NCI-H2107 treated with DMSO at 0.1 percent for 48 hours (cell line): Measurements from ENCODE around the gene RBP5.

ENCODE experiments used
- DNase-seq: peaks from one replicate; lab custom pipeline; 2025; ENCODE audit not compliant: unreplicated experiment; lab: John Stamatoyannopoulos, UW

RBP5 gene

GRCh38 chr12:7128681-7129286 is at the start of gene RBP5:
Gene RBP5, minus strand, starts transcription at chr12:7128889. Its CDS starts 114 bp downstream, at chr12:7128775.
- no peak for DNase-seq

GRCh38 chr12:7178481-7178880 is 49.8 kb upstream of the RBP5 start:
- DNase-seq, result no peak

- DNase-seq, result no peak
Observed at GRCh38 chr12:7176595-7176994, 47.9 kb upstream of the RBP5 start.

GRCh38 chr12:7175493-7175892 is 46.8 kb upstream of the RBP5 start:
- DNase-seq, result no peak

GRCh38 chr12:7171854-7172253 is 43.2 kb upstream of the RBP5 start:
- DNase-seq, result no peak

- DNase-seq, result no peak
Observed at GRCh38 chr12:7169951-7170350, 41.3 kb upstream of the RBP5 start.

GRCh38 chr12:7162691-7163114 is 34.0 kb upstream of the RBP5 start:
- peak; percentile 90 for DNase-seq

- no peak for DNase-seq
Observed at GRCh38 chr12:7161811-7162210, 33.1 kb upstream of the RBP5 start.

- DNase-seq, result no peak
Observed at GRCh38 chr12:7161327-7161726, 32.6 kb upstream of the RBP5 start.

GRCh38 chr12:7160183-7160582 is 31.5 kb upstream of the RBP5 start:
- no peak for DNase-seq

- DNase-seq, result no peak
Observed at GRCh38 chr12:7158781-7159609, 30.3 kb upstream of the RBP5 start.

GRCh38 chr12:7157391-7157790 is 28.7 kb upstream of the RBP5 start:
- DNase-seq, result no peak

- no peak for DNase-seq
Observed at GRCh38 chr12:7156259-7157197, 27.8 kb upstream of the RBP5 start.

GRCh38 chr12:7155471-7156034 is 26.9 kb upstream of the RBP5 start:
- peak; percentile 31 for DNase-seq

GRCh38 chr12:7154901-7155470 is 26.3 kb upstream of the RBP5 start:
- DNase-seq, result no peak

- DNase-seq, result peak; percentile 89
Observed at GRCh38 chr12:7154042-7154441, 25.4 kb upstream of the RBP5 start.

- DNase-seq, result no peak
Observed at GRCh38 chr12:7152818-7153217, 24.1 kb upstream of the RBP5 start.

- DNase-seq, result no peak
Observed at GRCh38 chr12:7151532-7151931, 22.8 kb upstream of the RBP5 start.

GRCh38 chr12:7150841-7151240 is 22.2 kb upstream of the RBP5 start:
- DNase-seq, result no peak

- no peak for DNase-seq
Observed at GRCh38 chr12:7150356-7150755, 21.7 kb upstream of the RBP5 start.

GRCh38 chr12:7146906-7147305 is 18.2 kb upstream of the RBP5 start:
- no peak for DNase-seq
